Measurements from ENCODE around the gene EREG. TPM values are rescaled to one million over a fixed set of nuclear protein-coding genes. Genes with fewer than 3 reads are reported as not detected.

Gene EREG
- total RNA-seq (under 1 TPM in 1 of 2 donors, not detected in 1; 0.51 TPM), polyA plus RNA-seq (not detected)

GRCh38 chr4:74364652-74365491 lies at the start of gene EREG:
EREG (plus strand) TSS chr4:74365145; CDS start chr4:74365309, 164 bp downstream.
- no peak for TF ChIP-seq RAD21 (IDR thresholded peaks at IDR 0.05)
- TF ChIP-seq EGR1 (IDR thresholded peaks at IDR 0.05; ENCODE audit: low read depth in 2 of 2): no peak
- no peak for TF ChIP-seq FOXA2 (IDR thresholded peaks at IDR 0.05)
- no peak for TF ChIP-seq GABPA (IDR thresholded peaks at IDR 0.05 in 1 of 2, conservative IDR thresholded peaks at IDR 0.05 in 1 of 2)
- Histone ChIP-seq H3K9ac (ENCODE audit: low read depth in 1 of 2, low read length in 2 of 2) (no peak within 1 kb of the TSS), H3K4me3 (ENCODE audit: low read depth in 1 of 3, low read length in 3 of 3) (peak within 1 kb of the TSS in 1 of 3 donors; percentile 5), H3K9me3 (ENCODE audit: control insufficient read depth in 4 of 4, low read length in 3 of 4) (no peaks in the 10 kb centered on the region), H3K27ac (ENCODE audit: low read depth in 1 of 2, low read length in 2 of 2) (no peak within 1 kb of the TSS), H3K27me3 (ENCODE audit: control insufficient read depth in 4 of 4, insufficient read depth in 4 of 4, low read length in 3 of 4) (peaks cover 0 to 13% (median 3%) of the 10 kb centered on the region in 4 donors), H3K4me1 (ENCODE audit: control insufficient read depth in 4 of 4, insufficient read depth in 4 of 4, low read length in 3 of 4) (peaks cover 2 to 13% (median 7%) of the 10 kb centered on the region in 4 donors), H3K36me3 (ENCODE audit: control insufficient read depth in 4 of 4, insufficient read depth in 3 of 4, low read depth in 1 of 4, low read length in 3 of 4) (no peaks in the 10 kb centered on the region)
- 9% methylated on average over 40 of the region's 40 CpGs for WGBS
- DNase-seq (ENCODE audit: low spot score): peak; percentile 43

- Histone ChIP-seq H3K9ac (ENCODE audit: low read depth in 1 of 2, low read length in 2 of 2) (no peak overlapping the region), H3K27me3 (ENCODE audit: control insufficient read depth in 4 of 4, insufficient read depth in 4 of 4, low read length in 3 of 4) (no peaks in the 10 kb centered on the region), H3K4me1 (ENCODE audit: control insufficient read depth in 4 of 4, insufficient read depth in 4 of 4, low read length in 3 of 4) (no peaks in the 10 kb centered on the region), H3K9me3 (ENCODE audit: control insufficient read depth in 4 of 4, low read length in 3 of 4) (no peaks in the 10 kb centered on the region), H3K27ac (ENCODE audit: low read depth in 1 of 2, low read length in 2 of 2) (no peak overlapping the region), H3K4me3 (ENCODE audit: low read depth in 1 of 3, low read length in 3 of 3) (no peak overlapping the region), H3K36me3 (ENCODE audit: control insufficient read depth in 4 of 4, insufficient read depth in 3 of 4, low read depth in 1 of 4, low read length in 3 of 4) (no peaks in the 10 kb centered on the region)
- TF ChIP-seq NR2F2 (IDR thresholded peaks at IDR 0.05) (no peak), FOXA2 (IDR thresholded peaks at IDR 0.05) (no peak), HNF4A (conservative IDR thresholded peaks at IDR 0.05) (no peak), SP1 (IDR thresholded peaks at IDR 0.05) (no peak)
- DNase-seq (ENCODE audit: low spot score): no peak
- 78% methylated on average over 5 of the region's 5 CpGs for WGBS
Measured at GRCh38 chr4:74315376-74315775, 49.6 kb upstream of the EREG start.

- no peak for DNase-seq (ENCODE audit: low spot score)
- H3K27me3 ChIP-seq (ENCODE audit: control insufficient read depth in 4 of 4, insufficient read depth in 4 of 4, low read length in 3 of 4): peaks cover 0 to 3% (median 0%) of the 10 kb centered on the region in 4 donors
- H3K9me3 ChIP-seq (ENCODE audit: control insufficient read depth in 4 of 4, low read length in 3 of 4): no peaks in the 10 kb centered on the region
- H3K27ac ChIP-seq (ENCODE audit: low read depth in 1 of 2, low read length in 2 of 2): no peak overlapping the region
- H3K36me3 ChIP-seq (ENCODE audit: control insufficient read depth in 4 of 4, insufficient read depth in 3 of 4, low read depth in 1 of 4, low read length in 3 of 4): no peaks in the 10 kb centered on the region
- TF ChIP-seq HNF4A (conservative IDR thresholded peaks at IDR 0.05) (no peak), RXRA (IDR thresholded peaks at IDR 0.05) (no peak), TAF1 (conservative IDR thresholded peaks at IDR 0.05) (no peak), GABPA (IDR thresholded peaks at IDR 0.05 in 1 of 2, conservative IDR thresholded peaks at IDR 0.05 in 1 of 2) (no peak), ZBTB33 (IDR thresholded peaks at IDR 0.05) (no peak), CTCF (IDR thresholded peaks at IDR 0.05; ENCODE audit: low read depth, low read length, missing input control) (no peak), JUND (IDR thresholded peaks at IDR 0.05) (no peak), SP1 (IDR thresholded peaks at IDR 0.05) (no peak), ATF3 (IDR thresholded peaks at IDR 0.05) (no peak), NR2F2 (IDR thresholded peaks at IDR 0.05) (no peak), FOXA1 (IDR thresholded peaks at IDR 0.05) (no peak), YY1 (IDR thresholded peaks at IDR 0.05) (no peak)
- no peak overlapping the region for H3K4me3 ChIP-seq (ENCODE audit: low read depth in 1 of 3, low read length in 3 of 3)
- 59% methylated on average over 2 of the region's 2 CpGs for WGBS
- no peak overlapping the region for H3K9ac ChIP-seq (ENCODE audit: low read depth in 1 of 2, low read length in 2 of 2)
- no peaks in the 10 kb centered on the region for H3K4me1 ChIP-seq (ENCODE audit: control insufficient read depth in 4 of 4, insufficient read depth in 4 of 4, low read length in 3 of 4)
Measured at GRCh38 chr4:74316397-74316796, 48.5 kb upstream of the EREG start.
